NCI-H1105 (cell line): Measurements from ENCODE around the gene STARD3.
A peak's percentile ranks its signal among the peaks of the same experiment; 100 is the strongest.

ENCODE experiments used
- DNase-seq: peaks from one replicate; lab custom pipeline; 2025; lab: John Stamatoyannopoulos, UW

The STARD3 gene

DNA sequence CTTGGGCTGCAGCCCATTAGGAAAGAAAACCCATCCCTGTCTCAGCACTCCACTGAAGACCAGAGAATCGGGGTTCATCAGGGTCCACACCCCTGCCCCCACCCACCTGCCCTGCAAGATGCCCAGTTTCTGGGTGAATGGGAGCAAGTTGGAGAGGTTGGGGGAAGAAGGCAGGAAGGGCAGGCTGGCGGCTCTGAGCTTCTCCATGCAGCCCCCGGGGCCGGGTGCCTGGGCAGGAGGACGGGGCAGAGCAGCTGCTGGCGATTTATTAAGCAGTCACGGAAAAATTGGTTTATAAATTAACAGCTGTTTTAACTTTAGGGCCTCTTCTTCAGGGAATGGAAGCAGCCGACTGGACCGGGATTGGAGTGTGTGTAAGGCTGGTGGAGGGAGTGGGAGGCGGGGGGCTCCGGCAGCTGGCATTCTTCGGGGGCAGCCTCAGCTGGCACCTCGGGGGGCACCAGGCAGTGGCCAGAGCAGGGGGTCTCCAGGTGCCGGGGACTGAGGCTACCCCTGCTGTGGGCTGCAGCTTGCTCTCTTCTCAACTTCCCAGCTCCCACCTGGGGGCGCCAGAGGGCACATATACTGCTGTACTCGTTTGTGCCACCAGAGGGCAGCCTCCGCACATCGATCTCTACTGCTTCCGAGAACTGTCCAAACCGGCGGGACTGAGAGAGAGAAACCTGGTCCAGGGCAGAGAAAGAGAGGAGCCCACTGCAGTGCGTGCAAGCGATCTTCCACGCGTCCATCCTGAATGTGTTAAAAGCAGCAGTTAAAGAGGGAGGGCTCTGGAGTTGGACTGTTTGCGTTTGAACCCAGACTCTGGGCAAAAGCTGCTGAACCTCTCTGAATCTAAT, 15.2 kb upstream of the STARD3 start:
- DNase-seq, result peak; percentile 62

DNA sequence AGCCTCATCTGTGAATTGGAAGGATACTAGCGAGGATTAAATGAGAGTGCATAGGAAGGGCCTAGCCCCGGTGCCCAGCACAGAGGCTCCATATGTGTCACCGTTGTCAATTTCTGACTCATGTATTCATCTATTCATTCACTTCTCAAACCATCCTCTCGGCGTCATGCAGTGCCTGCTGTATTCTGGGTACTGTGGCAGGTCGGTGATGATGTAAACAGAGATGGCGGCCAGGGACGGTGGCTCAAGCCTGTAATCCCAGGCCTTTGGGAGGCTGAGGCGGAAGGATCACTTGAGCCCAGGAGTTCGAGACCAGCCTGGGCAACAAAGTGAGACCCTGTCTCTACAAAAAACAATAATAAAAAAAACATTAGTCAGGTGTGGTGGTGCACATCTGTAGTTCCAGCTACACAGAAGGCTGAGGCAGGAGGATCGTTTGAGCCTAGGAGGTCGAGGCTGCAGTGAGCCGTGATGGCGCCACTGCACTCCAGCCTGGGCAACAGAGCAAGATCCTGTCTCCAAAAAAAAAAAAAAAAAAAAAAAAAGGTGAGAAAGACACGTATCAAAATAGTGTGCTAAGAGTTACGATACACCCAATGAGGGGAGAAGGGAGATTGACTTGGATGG, 14.5 kb upstream of the STARD3 start:
- no peak for DNase-seq

DNA sequence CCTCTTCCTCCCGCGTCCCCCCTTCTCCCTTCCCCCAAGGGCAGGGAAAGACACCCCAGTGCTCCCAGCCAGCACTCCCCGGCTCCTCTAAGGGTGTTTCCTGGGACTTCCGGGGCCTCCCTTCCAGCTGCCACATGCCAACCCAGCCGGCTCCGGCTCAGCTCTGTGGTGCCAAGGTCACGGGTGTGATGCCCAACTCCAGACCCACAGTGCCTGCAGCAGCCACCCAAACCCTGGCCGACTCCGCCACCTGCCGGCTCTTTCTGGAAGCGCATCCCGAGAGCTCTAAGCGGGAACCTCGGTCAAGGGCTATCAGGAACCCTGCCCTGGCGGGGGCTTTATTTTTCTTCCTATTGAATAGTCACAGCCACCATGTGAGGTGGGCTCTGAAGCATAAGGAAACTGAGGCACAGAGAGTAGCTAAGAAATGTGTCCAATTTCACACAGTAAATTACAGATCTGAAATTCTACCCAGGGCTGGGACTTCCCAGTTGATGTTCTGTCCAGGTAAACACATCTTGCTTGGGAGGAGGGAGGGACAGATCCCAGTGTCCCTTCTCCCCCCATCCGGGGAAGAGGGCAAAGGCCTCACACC, 13.5 kb upstream of the STARD3 start:
- DNase-seq, result peak; percentile 61

DNA sequence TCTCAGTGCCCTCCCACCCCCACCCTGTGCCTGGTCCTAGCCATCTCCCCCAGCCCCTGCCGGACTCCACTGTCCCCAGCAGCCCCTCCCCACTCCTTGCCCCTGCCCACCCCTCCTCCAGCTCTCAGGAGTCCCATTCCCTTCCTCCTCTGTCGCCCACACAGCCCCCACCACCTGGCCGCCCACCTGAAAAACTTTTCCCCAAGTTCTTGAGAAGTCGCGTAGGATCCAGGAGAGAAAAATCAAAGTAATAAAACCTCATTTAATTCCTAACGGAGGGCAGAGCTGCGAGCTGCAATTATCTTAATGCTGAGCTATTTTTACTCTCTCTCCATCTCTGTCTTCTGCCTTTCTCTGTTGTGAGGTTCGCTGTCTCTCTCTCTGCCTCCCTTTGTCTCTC, 12.6 kb upstream of the STARD3 start:
- DNase-seq, result no peak

DNA sequence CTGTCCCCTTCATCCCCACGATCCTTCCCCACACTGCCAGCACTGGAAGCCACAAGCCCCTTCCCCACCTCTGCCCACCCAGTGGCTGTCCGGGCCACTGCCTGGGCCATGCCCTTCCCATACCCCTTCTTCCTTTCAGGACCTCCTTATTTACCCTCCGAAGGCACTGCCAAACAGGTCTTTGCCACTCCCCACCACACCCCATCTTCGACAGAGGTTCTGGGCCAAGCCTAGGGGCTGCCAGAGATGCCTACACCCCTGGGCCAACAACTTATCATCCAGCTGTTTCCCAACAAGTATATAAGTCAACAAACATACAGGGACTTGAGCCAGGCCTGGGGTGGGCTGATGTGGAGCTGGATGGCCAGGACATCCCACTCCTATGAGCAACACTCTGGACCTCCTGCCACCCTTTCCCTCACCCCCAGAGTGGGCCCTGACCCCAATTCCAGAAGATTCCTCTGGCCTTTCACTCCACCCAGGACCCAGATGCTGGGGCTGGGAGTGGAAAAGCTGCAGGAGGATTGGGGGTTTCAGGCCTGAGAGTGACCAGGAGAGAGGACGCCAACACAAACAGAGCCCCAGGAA, 11.7 kb upstream of the STARD3 start:
- DNase-seq, result no peak

DNA sequence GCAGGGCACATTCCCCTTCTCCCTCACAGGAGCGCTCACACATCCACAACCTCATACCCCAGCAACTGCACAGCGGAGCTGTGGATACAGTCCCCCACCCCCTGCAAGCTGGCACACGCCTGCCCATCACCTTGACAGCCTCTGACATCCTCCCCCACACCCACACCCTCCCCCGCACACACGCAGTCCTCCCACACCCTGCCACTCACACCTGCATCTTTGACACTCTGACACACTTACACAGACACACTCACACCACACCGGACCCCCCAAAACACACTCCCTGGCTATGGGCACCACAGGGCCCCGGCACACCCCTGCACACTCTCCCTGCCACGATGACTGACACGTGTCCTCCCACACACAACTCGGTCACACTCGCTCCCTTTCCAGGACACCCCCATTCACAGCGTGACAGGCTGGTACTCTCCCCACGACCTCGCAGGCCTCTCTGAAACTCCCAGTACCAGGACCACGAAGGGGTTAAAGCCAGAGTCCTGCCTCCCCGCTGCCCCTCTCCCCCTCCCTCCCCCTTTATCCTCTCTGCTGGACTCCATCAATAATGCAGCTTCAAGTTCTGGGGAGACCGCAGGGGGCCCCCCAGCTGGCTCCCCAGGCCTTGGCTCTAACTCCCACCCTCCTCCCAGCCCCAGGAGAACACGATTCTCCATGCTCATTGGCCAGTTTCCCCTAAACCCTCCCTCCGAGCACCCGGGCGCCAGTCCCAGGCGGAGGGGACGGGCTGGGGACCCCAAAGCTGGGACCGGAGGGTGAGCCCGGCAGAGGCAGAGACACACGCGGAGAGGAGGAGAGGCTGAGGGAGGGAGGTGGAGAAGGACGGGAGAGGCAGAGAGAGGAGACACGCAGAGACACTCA, 10.5 kb upstream of the STARD3 start, which contains the start of gene PPP1R1B:
PPP1R1B (plus strand) TSS at position 782 of the 876 bp plus-strand sequence. CDS start 441 bp downstream, outside the sequence.
- no peak for DNase-seq

DNA sequence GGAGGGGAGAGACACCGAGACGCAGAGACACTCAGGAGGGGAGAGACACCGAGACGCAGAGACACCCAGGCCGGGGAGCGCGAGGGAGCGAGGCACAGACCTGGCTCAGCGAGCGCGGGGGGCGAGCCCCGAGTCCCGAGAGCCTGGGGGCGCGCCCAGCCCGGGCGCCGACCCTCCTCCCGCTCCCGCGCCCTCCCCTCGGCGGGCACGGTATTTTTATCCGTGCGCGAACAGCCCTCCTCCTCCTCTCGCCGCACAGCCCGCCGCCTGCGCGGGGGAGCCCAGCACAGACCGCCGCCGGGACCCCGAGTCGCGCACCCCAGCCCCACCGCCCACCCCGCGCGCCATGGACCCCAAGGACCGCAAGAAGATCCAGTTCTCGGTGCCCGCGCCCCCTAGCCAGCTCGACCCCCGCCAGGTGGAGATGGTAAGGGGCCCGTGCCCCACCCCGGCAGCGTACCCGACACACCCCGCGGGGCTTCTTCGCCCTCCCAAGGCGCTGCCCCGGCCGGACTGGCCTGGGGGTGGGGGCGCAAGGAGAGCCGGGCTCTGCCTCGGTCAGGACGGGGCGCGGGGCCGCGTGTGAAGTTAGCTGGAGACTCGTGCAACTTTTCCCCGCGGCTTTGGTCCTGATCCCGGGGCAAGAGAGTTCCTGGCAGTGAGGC, 9.8 kb upstream of the STARD3 start:
- no peak for DNase-seq

DNA sequence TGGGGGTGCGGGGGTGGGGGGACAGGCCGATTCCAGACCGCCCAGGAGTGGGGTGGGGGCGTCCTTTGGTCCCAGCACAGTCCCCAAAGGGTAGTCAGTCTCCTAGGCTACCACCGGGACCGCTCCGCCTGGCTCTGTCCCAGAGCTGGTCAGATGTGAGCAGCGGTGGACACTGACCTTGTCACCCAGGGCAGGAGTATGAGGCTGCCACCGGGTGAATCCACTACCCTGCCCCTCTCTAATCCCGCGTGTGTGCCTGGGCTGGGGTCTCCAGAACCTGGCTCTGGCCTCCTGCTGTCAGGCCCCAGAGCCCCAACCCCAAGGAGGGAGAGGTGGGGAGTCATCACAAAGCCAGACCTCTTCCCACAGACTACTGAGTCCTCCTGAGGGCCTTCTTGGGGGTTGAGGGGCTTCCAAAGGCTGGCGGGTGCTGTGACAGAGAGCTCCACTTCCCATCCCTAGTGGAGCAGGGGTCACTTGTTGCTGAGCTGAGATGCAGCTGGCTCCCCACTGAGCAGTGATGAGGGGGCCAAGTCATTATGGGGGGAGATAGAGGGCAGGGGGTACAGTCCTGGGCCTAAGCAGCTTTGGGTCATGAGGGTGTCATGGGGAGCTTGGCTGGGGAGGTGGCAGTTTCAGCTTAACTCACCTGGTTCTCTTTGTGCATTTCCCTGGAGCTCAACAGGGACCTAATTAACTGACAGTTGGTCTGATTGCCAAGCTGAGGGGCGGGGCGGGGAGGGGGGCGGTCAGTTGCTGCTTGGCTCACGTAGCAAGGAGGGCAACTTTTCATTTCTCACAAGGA, 9.0 kb upstream of the STARD3 start:
- no peak for DNase-seq

DNA sequence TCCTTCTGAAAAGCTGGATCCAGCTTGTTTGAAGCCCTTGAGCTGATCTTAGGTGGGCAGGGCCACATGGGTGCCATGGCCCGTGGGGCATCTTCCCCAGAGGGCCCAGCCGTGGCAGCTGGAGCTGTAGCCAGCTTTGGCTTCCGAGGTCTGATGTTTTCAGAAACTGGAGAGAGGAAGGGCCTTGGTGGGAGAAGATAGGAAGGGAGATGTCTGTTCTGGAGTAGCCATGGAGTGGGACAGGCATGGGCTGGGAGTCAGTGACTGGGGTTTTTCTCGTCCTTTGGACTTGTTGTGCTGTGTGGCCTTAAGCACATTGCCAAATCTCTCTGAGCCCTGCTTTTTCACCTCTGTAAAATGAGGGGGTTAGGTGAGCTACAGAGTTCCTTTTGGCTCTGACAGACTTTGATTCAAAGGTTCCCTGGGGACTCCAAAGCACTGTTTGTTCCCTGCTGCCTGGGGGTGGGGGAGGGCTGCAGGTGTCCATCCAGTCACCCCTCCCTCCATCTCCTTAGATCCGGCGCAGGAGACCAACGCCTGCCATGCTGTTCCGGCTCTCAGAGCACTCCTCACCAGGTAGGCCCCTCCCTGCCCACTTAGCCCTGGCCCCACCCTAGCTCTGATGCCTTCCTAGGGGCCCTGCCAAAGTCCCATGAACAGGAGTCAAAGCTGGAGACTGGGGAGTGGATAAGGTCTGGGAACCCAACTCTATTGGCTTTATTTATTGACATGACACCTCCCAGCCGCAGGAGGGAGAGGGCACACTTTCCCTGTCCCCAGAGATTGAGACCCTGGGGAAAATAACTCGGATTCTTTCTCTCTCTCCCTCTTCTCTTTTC, 8.1 kb upstream of the STARD3 start:
- no peak for DNase-seq

DNA sequence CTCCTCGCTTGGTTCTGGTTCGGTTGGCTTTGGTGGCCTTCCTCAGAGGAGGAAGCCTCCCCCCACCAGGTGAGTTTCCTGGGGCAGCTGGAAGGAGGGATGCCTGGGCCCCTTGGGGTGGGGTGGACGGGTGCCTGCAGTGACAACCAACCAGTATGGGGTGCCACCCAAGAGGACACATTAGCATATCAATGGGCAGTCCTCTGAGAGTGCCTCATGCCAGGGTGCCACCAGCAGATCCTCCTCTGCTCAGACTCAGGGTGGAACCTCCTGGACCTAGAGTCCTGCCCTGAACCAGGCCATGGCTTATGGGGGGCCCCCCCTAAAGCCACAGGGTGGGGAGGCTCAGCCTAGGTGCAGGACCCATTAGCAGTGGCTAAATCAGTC, 7.5 kb upstream of the STARD3 start:
- DNase-seq, result no peak

DNA sequence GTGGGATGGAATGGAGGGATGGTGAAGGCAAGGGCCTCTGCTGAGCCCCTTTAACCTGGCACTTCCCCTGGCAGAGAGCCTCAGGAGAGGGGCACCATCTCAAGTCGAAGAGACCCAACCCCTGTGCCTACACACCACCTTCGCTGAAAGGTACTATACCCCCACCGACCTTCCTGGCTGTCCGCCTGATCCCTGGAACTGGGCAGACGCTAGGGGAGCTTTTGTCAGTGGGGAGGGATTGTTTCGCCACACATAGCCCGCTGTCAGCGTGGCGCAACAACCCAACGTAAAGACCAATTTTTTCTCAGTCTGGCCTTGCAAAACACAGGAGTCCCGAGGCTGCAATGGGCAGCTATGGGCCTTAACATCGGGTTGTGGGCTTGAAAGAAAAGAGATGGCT, 7.0 kb upstream of the STARD3 start:
- DNase-seq, result no peak

DNA sequence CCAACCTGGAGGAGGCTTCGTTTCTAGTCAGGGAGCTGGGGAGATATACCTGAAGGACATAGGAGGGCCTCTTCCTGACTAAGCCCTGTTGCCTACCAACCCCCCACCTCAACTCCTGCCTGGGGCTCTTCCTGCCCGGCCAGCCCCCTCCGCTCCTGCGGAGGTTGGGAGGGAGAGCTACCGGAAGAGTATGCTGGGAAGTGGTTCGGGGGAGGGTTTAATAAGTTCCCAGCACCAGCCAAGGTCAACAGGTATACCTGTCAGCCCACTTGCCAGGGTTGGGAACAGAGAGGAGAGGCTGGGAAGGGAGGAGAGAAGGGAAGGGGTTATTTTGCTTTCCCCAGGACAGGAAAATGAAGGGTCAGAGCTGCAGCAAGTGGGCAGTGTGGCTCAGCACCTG, 5.5 kb upstream of the STARD3 start:
- no peak for DNase-seq

DNA sequence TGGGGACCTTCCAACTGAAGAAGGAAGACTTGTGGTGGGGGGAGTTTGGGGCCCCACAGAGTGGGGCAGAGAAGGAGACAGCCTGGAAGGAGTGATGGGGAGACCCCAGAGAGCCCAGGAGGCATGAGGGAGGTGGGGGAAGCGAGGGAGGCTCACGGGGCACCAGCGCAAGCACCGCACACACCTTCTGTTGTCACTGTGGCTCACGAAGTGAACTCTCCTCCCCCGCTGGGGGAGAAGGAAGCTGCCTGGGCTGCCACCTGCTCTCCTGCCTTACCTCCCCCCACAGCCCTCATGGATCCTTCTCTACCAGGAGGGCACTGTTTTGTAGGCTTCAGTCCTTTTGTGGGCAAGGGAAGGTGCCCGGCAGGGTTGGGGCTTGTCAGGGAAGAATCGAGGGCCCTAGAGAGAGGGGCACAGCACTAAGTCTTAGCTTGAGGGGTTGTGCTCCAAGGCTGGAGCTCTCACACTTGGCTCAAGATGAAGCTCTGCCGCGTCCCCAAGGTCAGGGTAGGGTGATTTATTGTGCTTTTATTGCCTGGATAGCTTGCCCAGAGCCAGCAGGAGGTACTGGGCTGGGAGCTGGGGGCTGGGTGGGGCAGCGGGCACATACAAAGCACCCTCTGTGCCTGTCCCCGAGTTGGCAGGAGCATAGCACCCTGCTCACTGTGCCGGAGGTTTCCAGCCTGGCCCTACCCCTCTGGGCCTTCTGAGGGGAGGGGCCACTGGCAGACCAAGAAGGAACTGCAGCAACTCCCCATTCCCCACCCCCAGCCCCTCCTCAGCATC, 4.6 kb upstream of the STARD3 start:
- DNase-seq, result no peak

DNA sequence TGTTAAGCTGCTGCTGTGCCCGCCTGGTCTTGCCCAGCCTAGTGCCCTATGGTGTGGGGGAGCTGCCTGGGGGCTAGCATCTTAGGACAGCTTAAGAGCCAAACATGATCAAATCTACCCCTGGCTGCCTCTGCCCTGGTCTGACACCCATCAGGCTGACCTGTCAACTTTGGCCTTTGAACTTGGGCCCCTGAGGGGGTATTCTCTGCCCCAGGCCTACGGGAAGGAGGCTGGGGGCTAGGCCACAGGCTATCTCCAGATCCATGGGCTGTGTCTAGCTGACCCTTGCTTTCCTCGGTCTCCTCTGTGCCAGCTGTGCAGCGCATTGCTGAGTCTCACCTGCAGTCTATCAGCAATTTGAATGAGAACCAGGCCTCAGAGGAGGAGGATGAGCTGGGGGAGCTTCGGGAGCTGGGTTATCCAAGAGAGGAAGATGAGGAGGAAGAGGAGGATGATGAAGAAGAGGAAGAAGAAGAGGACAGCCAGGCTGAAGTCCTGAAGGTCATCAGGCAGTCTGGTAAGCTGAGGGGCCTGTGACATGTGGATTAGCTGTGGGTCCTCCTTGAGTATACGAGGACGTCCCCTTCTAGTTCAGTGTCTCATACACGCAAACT, 3.3 kb upstream of the STARD3 start:
- DNase-seq, result no peak

DNA sequence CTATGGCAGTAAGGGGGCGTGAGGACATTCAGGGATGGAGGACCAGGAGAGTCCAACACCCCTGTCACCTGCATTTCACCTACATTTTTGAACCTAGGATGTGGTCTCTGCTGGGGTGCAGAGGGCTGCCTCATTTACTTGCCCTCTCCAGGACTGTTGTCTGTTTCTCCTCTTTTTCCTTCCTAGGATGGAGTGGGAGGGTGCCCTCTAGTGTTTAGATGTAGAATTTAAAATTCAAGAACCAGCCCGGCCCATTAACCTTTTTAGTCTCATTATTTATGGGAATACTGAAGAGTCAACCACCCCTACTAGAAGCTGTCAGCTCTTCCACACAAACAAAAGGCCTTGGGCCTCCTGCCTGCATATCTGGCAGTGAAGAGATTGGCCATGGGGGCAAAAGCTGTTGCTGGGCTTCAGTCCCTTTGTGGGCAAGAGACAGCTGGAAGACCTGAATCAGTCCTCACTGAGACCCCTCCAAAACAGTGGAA, 2.5 kb upstream of the STARD3 start:
- DNase-seq, result peak; percentile 8

DNA sequence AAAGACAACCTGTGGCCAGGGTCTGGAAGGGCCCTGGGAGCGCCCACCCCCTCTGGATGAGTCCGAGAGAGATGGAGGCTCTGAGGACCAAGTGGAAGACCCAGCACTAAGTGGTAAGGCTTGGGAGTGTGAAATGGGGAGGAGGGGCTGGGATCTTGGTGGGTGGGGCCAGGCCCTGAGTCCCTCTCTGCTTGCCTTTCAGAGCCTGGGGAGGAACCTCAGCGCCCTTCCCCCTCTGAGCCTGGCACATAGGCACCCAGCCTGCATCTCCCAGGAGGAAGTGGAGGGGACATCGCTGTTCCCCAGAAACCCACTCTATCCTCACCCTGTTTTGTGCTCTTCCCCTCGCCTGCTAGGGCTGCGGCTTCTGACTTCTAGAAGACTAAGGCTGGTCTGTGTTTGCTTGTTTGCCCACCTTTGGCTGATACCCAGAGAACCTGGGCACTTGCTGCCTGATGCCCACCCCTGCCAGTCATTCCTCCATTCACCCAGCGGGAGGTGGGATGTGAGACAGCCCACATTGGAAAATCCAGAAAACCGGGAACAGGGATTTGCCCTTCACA, 1.2 kb upstream of the STARD3 start:
- DNase-seq, result no peak

DNA sequence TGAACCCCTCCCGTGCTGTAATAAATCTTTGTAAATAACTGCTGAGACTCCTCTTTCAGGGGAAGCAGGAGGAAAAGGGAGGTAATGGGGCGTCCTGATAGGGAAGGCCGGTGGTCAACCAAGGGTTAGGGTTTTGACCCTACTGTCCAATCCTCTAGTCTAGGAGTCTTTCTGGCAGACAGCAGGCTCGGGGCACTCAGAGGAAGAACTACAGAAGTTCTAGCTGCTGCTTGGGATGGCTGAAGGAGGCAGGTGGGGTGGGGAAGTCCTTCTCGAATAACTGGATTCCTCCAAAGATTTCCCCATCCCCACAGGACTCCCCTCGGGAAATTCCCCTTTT, 387 bp upstream of the STARD3 start:
- no peak for DNase-seq

DNA sequence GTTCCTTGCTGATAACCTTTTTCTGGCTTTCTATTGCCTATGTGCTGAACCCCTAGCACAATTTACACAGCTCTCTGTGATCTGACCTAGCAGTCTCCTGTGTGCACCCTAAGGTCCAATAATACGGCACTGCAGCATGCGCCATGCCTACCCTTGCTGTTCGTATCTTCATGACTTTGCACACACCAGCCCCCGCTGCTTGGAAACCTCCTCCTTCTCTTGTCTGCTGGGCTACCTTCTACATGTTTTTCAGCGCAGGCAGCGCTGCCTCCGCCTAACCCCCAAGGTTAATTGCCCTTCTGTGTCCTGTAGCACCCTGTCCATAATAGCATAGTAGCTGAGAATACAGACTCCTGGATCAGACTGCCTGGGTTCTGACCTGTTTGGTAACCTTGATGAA, 1.4 kb downstream of the STARD3 start:
- no peak for DNase-seq
